Measurements from ENCODE around the gene TMEM258. TPM values are rescaled to one million over a fixed set of nuclear protein-coding genes. Genes with fewer than 3 reads are reported as not detected.
A peak's percentile ranks its signal among the peaks of the same experiment; 100 is the strongest.

Gene TMEM258
- total and polyA plus RNA-seq, 9 of the 15 experiments (the other 6 are each of a cell fraction or from before 2014, with no cell fraction given), result 97.2 to 856 (median 231) TPM

GRCh38 chr11:61816736-61817455 lies 24.5 kb upstream of the TMEM258 start, which contains the start of gene FADS1 (continued):
- TF ChIP-seq CTCFL (IDR thresholded peaks at IDR 0.05; ENCODE audit: borderline replicate concordance, insufficient read depth, low read depth, low read length, poor library complexity, severe bottlenecking) (peak; percentile 96), ZFX (CRISPR knock-in tag; IDR thresholded peaks at IDR 0.05) (peak; percentile 87)

- H3K4me2 ChIP-seq (ENCODE audit: insufficient read depth, low read length), result peak overlapping the region; percentile 97
- peak overlapping the region; percentile 36 for H2AFZ ChIP-seq (ENCODE audit: low read depth, low read length)
- in situ Hi-C loops (cut with MboI) (no loop called here), intact Hi-C loops (cut with micrococcal nuclease) (loop anchor here (1.0 to 2.0 kb wide), 2 partner anchors 55 to 155 kb away; no protein-coding TSS in a partner anchor)
- POLR2A ChIA-PET, result interaction anchor here (0.5 to 6.8 kb wide), 18 partner anchors 9 to 314 kb away, joined by 3 to 97 read pairs (median 4); partner anchors contain the start of genes FEN1 and TMEM258
- H3K9me3 ChIP-seq (replicated peaks; ENCODE audit: control insufficient read depth, insufficient read depth, low read depth, low read length), result no peaks in the 10 kb centered on the region
- DNase-seq (ENCODE audit: extremely low read depth in 1 of 4, low spot score in 3 of 4) (peak; percentile 70 to 84 (median 74)), ATAC-seq (peak; percentile 63), FAIRE-seq (no peak)
- peak overlapping the region; percentile 64 for H3K4me3 ChIP-seq
- CTCF ChIA-PET (ENCODE audit: low intra/inter-chr PET ratio), result no interaction called here
- under 1% methylated on average over 64 of the region's 69 CpGs for WGBS (ENCODE audit: insufficient coverage, low coverage, missing lambda C conversion rate)
- H4K20me1 ChIP-seq (replicated peaks; ENCODE audit: control insufficient read depth, insufficient read depth, low read length), result no peaks in the 10 kb centered on the region
- no peaks in the 10 kb centered on the region for H3K9me1 ChIP-seq (ENCODE audit: control insufficient read depth, insufficient read depth, low read length)
- H3K27me3 ChIP-seq (ENCODE audit: control insufficient read depth in 2 of 2, insufficient read depth in 2 of 2, low read length in 2 of 2), result no peaks in the 10 kb centered on the region; a peak in 1 of 5 replicates
- H3K4me1 ChIP-seq (replicated peaks in 1 of 2; ENCODE audit: control insufficient read depth in 2 of 2, insufficient read depth in 2 of 2, low read length in 2 of 2), result peaks cover 37 to 49% of the 10 kb centered on the region in 2 experiments; a peak in 4 of 5 replicates
- peaks cover 41% of the 10 kb centered on the region for H3K36me3 ChIP-seq (ENCODE audit: control insufficient read depth, insufficient read depth, low read length)
- H3K27ac ChIP-seq (ENCODE audit: extremely low read depth, low read depth, low read length), result peak overlapping the region; percentile 98
- H3K79me2 ChIP-seq (ENCODE audit: control insufficient read depth, insufficient read depth, low read length), result peaks cover 66% of the 10 kb centered on the region
- H3K9ac ChIP-seq (ENCODE audit: insufficient read depth in 1 of 2, low read depth in 2 of 2, low read length in 2 of 2), result peak overlapping the region; percentile 98 to 99
- BruUV-seq (replicated peaks), result TSS peak; percentile 64
- TF ChIP-seq ZC3H4 (CRISPR knock-in tag; IDR thresholded peaks at IDR 0.05; ENCODE audit: borderline replicate concordance) (peak; percentile 95; the same call in 1 of the 2 replicates), POLR2B (IDR thresholded peaks at IDR 0.05; ENCODE audit: low read depth, partially characterized antibody) (peak; percentile 49), CTCF (IDR thresholded peaks at IDR 0.05 in 2 of 3, conservative IDR thresholded peaks at IDR 0.05 in 1 of 3; ENCODE audit: insufficient read depth in 2 of 3, low read depth in 1 of 3, low read length in 3 of 3) (peak in 1 of 3 experiments; percentile 26; a peak in 2 of 6 replicates), ZNF184 (CRISPR knock-in tag; IDR thresholded peaks at IDR 0.05) (no peak), HLTF (IDR thresholded peaks at IDR 0.05) (no peak), ZNF282 (CRISPR knock-in tag; IDR thresholded peaks at IDR 0.05) (0 out of 2 replicates have a peak, but pooled peaks have one; percentile 34), EP400 (IDR thresholded peaks at IDR 0.05) (peak; percentile 16; the same call in 1 of the 2 replicates)
Observed at GRCh38 chr11:61815790-61816735, 23.7 kb upstream of the TMEM258 start.

Data from K562 (cell line).